ENCODE results near the gene LARP4B.

LARP4B gene

DNA sequence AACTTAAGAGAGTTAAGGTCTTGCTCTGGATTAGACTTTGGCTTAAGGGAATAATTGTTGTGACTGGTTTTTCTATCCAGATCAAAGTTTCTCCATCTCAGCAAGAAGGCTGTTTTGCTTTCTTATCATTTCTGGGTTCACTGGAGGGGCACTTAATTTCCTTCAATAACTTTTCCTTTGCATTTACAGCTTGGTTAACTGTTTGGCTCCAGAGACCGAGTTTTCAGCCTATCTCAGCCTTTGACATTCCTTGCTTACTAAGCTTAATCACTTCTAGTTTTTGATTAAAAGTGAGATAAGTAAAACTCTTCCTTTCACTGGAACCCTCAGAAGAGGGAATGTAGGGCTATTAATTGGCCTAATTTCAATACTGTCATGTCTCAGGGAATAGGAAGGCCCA, 76.4 kb downstream of the LARP4B start:
- peaks cover 8% of the 10 kb centered on the region for H3K9me3 Mint-ChIP-seq
- H3K27me3 Mint-ChIP-seq = no peaks in the 10 kb centered on the region
- H3K36me3 Mint-ChIP-seq = peaks cover 57% of the 10 kb centered on the region
- DNase-seq = no peak
- CTCF ChIA-PET = interaction anchor here (1.3 kb wide), 1 partner anchor 11 kb away, joined by 4 read pairs; no protein-coding TSS in a partner anchor
- no peak overlapping the region for H3K4me3 Mint-ChIP-seq
- no peak overlapping the region for H3K27ac Mint-ChIP-seq
- H3K4me1 Mint-ChIP-seq = peaks cover 29% of the 10 kb centered on the region

DNA sequence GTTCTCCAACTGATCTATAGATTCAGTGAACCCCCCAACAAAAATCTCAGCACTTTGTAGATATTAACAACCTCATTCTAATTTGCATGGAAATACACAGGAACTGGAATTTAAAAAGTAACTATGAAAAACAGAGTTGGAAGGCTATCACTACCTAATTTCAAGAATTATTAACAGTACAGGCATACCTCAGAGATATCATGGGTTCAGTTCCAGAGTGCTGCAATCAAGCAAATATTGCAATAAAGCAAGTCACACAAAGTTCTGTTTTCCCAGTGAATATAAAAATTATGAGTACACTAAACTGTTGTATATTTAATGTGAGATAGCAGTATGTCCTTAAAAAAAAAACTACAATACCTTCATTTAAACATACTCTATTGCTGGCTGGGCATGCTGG, 78.5 kb downstream of the LARP4B start:
- peaks cover 10% of the 10 kb centered on the region for H3K9me3 Mint-ChIP-seq
- peaks cover 30% of the 10 kb centered on the region for H3K4me1 Mint-ChIP-seq
- H3K27ac Mint-ChIP-seq = no peak overlapping the region
- H3K36me3 Mint-ChIP-seq = peaks cover 56% of the 10 kb centered on the region
- CTCF ChIA-PET = no interaction called here
- H3K27me3 Mint-ChIP-seq = no peaks in the 10 kb centered on the region
- no peak for DNase-seq
- H3K4me3 Mint-ChIP-seq = no peak overlapping the region

- no peak for DNase-seq
- CTCF ChIA-PET = no interaction called here
- Mint-ChIP-seq H3K9me3 (peaks cover 10% of the 10 kb centered on the region), H3K4me1 (peaks cover 30% of the 10 kb centered on the region), H3K27ac (peak overlapping the region; percentile 77), H3K36me3 (peaks cover 56% of the 10 kb centered on the region), H3K27me3 (no peaks in the 10 kb centered on the region), H3K4me3 (no peak overlapping the region)
Observed at GRCh38 chr10:852386-852785, 79.1 kb downstream of the LARP4B start.

DNA sequence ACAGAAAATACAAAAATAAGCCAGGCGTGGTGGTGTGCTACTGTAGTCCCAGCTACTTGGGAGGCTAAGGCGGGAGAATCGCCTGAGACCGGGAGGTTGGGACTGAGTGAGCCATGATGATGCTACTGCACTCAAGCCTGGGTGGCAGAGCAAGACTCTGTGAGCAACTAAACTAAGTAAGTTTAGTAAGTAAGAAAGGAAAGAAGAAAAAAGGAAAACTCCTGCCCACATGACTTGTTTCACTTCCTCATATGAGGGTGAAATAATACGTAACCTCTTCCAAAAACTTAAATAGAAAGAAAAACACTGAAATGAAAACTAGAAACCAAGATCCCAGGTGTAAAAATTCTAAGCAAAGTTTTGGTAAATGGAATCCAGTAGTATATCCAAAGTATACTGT, 79.6 kb downstream of the LARP4B start:
- peaks cover 29% of the 10 kb centered on the region for H3K4me1 Mint-ChIP-seq
- H3K36me3 Mint-ChIP-seq = peaks cover 58% of the 10 kb centered on the region
- H3K9me3 Mint-ChIP-seq = peaks cover 10% of the 10 kb centered on the region
- H3K27ac Mint-ChIP-seq = peak overlapping the region; percentile 77
- DNase-seq = no peak
- CTCF ChIA-PET = no interaction called here
- H3K27me3 Mint-ChIP-seq = no peaks in the 10 kb centered on the region
- H3K4me3 Mint-ChIP-seq = no peak overlapping the region

- peaks cover 10% of the 10 kb centered on the region for H3K9me3 Mint-ChIP-seq
- CTCF ChIA-PET = no interaction called here
- H3K36me3 Mint-ChIP-seq = peaks cover 63% of the 10 kb centered on the region
- no peaks in the 10 kb centered on the region for H3K27me3 Mint-ChIP-seq
- H3K4me1 Mint-ChIP-seq = peaks cover 39% of the 10 kb centered on the region
- H3K4me3 Mint-ChIP-seq = no peak overlapping the region
- DNase-seq = no peak
- no peak overlapping the region for H3K27ac Mint-ChIP-seq
Observed at GRCh38 chr10:850093-850492, 81.4 kb downstream of the LARP4B start.

DNA sequence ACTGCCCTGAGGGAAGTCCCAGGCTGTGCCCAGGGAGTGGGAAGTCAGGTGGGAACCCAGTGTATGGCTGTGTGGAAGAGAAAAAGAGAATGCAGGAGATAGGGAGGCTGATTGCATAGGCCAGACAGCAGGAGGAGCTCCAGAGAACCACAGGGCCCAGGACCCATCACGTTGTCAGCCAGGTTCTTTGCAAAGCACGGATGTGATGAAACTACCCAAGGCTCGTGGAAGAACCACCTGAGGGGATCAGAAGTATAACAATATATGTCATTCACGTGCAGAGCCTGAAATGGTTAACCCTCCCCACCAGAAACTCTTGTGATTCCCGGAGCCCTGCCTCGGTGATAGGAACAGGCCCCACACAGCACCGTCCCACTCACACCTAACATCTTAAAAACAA, 83.6 kb downstream of the LARP4B start:
- peaks cover 62% of the 10 kb centered on the region for H3K36me3 Mint-ChIP-seq
- H3K4me1 Mint-ChIP-seq = peaks cover 46% of the 10 kb centered on the region
- CTCF ChIA-PET = no interaction called here
- H3K9me3 Mint-ChIP-seq = peaks cover 10% of the 10 kb centered on the region
- H3K27ac Mint-ChIP-seq = no peak overlapping the region
- no peak for DNase-seq
- no peaks in the 10 kb centered on the region for H3K27me3 Mint-ChIP-seq
- no peak overlapping the region for H3K4me3 Mint-ChIP-seq

- Mint-ChIP-seq H3K27ac (peak overlapping the region; percentile 52), H3K27me3 (no peaks in the 10 kb centered on the region), H3K9me3 (peaks cover 6% of the 10 kb centered on the region), H3K4me1 (peaks cover 32% of the 10 kb centered on the region), H3K36me3 (peaks cover 54% of the 10 kb centered on the region), H3K4me3 (no peak overlapping the region)
- CTCF ChIA-PET = no interaction called here
- DNase-seq = no peak
Observed at GRCh38 chr10:846126-846685, 85.3 kb downstream of the LARP4B start.

- CTCF ChIA-PET = no interaction called here
- H3K4me1 Mint-ChIP-seq = peaks cover 32% of the 10 kb centered on the region
- peaks cover 52% of the 10 kb centered on the region for H3K36me3 Mint-ChIP-seq
- H3K27ac Mint-ChIP-seq = peak overlapping the region; percentile 52
- H3K4me3 Mint-ChIP-seq = no peak overlapping the region
- no peaks in the 10 kb centered on the region for H3K27me3 Mint-ChIP-seq
- peaks cover 6% of the 10 kb centered on the region for H3K9me3 Mint-ChIP-seq
- DNase-seq = no peak
Observed at GRCh38 chr10:845526-845925, 86.0 kb downstream of the LARP4B start.

DNA sequence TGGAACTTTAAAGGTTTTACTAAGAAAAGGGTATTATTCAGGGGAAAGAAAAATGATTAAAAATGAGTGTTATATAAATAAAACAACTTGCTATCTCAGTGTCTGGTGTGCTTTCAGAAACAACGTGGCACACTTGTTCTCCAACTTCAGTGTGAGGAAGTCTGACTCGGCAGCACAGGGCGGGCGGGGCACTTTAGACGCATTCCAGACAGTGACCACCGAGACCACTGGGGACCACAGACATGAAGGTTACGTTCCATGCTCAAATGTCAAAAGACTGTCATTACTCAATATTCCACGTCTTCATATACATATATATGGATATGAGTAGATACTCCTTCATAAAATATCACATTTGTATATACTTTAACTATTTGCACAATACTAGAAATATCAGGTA, 87.0 kb downstream of the LARP4B start:
- no peak for DNase-seq
- Mint-ChIP-seq H3K36me3 (peaks cover 45% of the 10 kb centered on the region), H3K27me3 (no peaks in the 10 kb centered on the region), H3K4me3 (no peak overlapping the region), H3K27ac (no peak overlapping the region), H3K4me1 (peaks cover 32% of the 10 kb centered on the region), H3K9me3 (no peaks in the 10 kb centered on the region)
- CTCF ChIA-PET = no interaction called here

DNA sequence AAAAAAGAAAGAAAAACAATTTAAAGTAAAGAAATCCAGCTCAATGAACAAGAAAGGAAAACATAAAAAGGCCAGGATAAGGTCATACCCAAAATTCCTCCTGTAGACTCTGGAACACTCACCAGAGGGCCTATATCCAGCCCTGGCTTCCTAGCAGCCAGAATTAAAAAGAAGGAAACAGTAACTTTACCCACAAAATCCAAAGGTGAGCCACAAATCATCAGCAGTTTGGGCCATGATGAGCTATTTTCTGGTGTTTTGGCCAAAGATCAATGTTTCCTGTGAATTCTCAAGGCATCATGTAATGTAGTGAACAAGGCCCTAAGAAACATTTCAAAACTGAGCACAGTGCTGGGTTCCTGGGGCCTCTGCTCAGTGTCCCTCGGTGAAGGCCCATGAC, 87.8 kb downstream of the LARP4B start:
- peaks cover 32% of the 10 kb centered on the region for H3K4me1 Mint-ChIP-seq
- DNase-seq = no peak
- CTCF ChIA-PET = interaction anchor here (1.2 kb wide), 1 partner anchor 12 kb away, joined by 4 read pairs; no protein-coding TSS in a partner anchor
- no peak overlapping the region for H3K27ac Mint-ChIP-seq
- H3K36me3 Mint-ChIP-seq = peaks cover 45% of the 10 kb centered on the region
- H3K4me3 Mint-ChIP-seq = no peak overlapping the region
- H3K27me3 Mint-ChIP-seq = no peaks in the 10 kb centered on the region
- H3K9me3 Mint-ChIP-seq = no peaks in the 10 kb centered on the region

GRCh38 chr10:842795-843194, 88.7 kb downstream of the LARP4B start:
- Mint-ChIP-seq H3K36me3 (peaks cover 45% of the 10 kb centered on the region), H3K4me3 (no peak overlapping the region), H3K27ac (no peak overlapping the region), H3K27me3 (no peaks in the 10 kb centered on the region), H3K9me3 (no peaks in the 10 kb centered on the region), H3K4me1 (peaks cover 30% of the 10 kb centered on the region)
- DNase-seq = no peak
- CTCF ChIA-PET = interaction anchor here (0.6 kb wide), 1 partner anchor 238 kb away, joined by 3 read pairs; no protein-coding TSS in a partner anchor

DNA sequence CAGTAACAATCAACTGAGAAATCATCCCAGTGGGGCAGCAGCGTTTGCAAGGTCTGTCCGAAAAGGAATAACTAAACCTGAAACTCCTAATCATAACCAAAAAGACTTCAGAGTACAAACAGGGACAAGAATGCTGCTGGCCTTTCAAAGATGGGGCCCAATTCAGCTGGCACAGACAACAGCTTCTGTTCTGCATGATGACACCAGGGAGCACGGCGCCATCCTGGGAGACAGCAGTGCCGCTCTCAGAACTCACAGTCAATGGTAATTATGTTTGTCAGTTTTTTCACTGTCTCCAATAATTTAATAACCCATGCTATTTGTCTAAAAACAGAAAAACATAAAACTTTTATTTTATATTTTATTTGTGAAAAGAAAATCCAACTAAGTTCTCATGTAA, 90.0 kb downstream of the LARP4B start:
- CTCF ChIA-PET = interaction anchor here (0.6 kb wide), 1 partner anchor 51 kb away, joined by 3 read pairs; no protein-coding TSS in a partner anchor
- no peak for DNase-seq
- peaks cover 41% of the 10 kb centered on the region for H3K36me3 Mint-ChIP-seq
- no peaks in the 10 kb centered on the region for H3K27me3 Mint-ChIP-seq
- H3K4me3 Mint-ChIP-seq = no peak overlapping the region
- no peak overlapping the region for H3K27ac Mint-ChIP-seq
- no peaks in the 10 kb centered on the region for H3K9me3 Mint-ChIP-seq
- peaks cover 23% of the 10 kb centered on the region for H3K4me1 Mint-ChIP-seq

GRCh38 chr10:839550-840205, 91.8 kb downstream of the LARP4B start:
- Mint-ChIP-seq H3K9me3 (no peaks in the 10 kb centered on the region), H3K27me3 (no peaks in the 10 kb centered on the region), H3K36me3 (peaks cover 38% of the 10 kb centered on the region), H3K27ac (no peak overlapping the region), H3K4me3 (no peak overlapping the region), H3K4me1 (peaks cover 6% of the 10 kb centered on the region)
- CTCF ChIA-PET = no interaction called here
- no peak for DNase-seq

DNA sequence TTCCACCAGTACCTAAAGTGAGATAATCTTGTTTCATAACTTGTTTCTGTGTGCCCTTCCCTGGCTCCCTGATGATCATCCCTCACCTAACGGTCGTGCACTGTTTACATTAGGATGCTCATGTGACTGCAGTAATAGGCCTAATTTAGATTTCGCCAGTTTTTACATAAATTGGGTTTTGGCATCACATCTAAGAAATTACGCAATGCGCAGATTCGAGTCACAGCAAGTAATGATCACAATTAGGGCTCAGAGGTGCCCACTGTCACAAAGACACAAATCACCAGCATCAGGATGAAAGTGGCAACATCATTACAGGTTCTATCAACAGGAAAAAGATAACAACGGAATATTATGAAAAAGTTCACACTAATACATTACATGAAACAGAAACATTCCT, 94.7 kb downstream of the LARP4B start:
- Mint-ChIP-seq H3K36me3 (peaks cover 42% of the 10 kb centered on the region), H3K27ac (no peak overlapping the region), H3K4me3 (no peak overlapping the region), H3K9me3 (no peaks in the 10 kb centered on the region), H3K27me3 (no peaks in the 10 kb centered on the region), H3K4me1 (no peaks in the 10 kb centered on the region)
- DNase-seq = no peak
- CTCF ChIA-PET = no interaction called here

- no peak overlapping the region for H3K27ac Mint-ChIP-seq
Observed at GRCh38 chr10:834493-834892, 97.0 kb downstream of the LARP4B start.

More at GRCh38 chr10:834493-834892, 97.0 kb downstream of the LARP4B start:
- peaks cover 55% of the 10 kb centered on the region for H3K36me3 Mint-ChIP-seq
- DNase-seq = no peak
- H3K4me1 Mint-ChIP-seq = no peaks in the 10 kb centered on the region
- H3K4me3 Mint-ChIP-seq = no peak overlapping the region
- CTCF ChIA-PET = no interaction called here
- H3K9me3 Mint-ChIP-seq = no peaks in the 10 kb centered on the region
- no peaks in the 10 kb centered on the region for H3K27me3 Mint-ChIP-seq

Data from activated naive CD4-positive, alpha-beta T cell treated with anti-CD3 and anti-CD28 coated beads, Interleukin-2, amount 10 ng/mL, durations not matched to agents 7 days and 5 days (primary cell).